Endothelial cell (in vitro differentiated cells): ENCODE results near the gene EBLN2. TPM values are rescaled to one million over a fixed set of nuclear protein-coding genes. Genes with fewer than 3 reads are reported as not detected.

Experiments used
- DNase-seq: peaks from one replicate; pipeline ENCODE4 v3.0.0; 2021; ENCODE audit warnings: low spot score
- H3K27ac Mint-ChIP-seq: one replicate; pipeline ENCODE4 v1.8.0; 2021; ENCODE audit warnings: mixed read lengths, inconsistent platforms; ENCODE audit not compliant: unreplicated experiment
- H3K27me3 Mint-ChIP-seq: one replicate; pipeline ENCODE4 v1.8.0; 2021; ENCODE audit warnings: mild to moderate bottlenecking, moderate library complexity, mixed read lengths, inconsistent platforms; ENCODE audit not compliant: unreplicated experiment
- H3K36me3 Mint-ChIP-seq: one replicate; pipeline ENCODE4 v1.8.0; 2021; ENCODE audit warnings: mild to moderate bottlenecking, low read depth, mixed read lengths, inconsistent platforms; ENCODE audit not compliant: unreplicated experiment
- H3K4me1 Mint-ChIP-seq: one replicate; pipeline ENCODE4 v1.8.0; 2021; ENCODE audit warnings: mild to moderate bottlenecking, mixed read lengths, inconsistent platforms; ENCODE audit not compliant: unreplicated experiment
- H3K4me3 Mint-ChIP-seq: one replicate; pipeline ENCODE4 v1.8.0; 2021; ENCODE audit warnings: mild to moderate bottlenecking, mixed read lengths, inconsistent platforms; ENCODE audit not compliant: unreplicated experiment
- H3K9me3 Mint-ChIP-seq: one replicate; pipeline ENCODE4 v1.8.0; 2021; ENCODE audit warnings: mixed read lengths, inconsistent platforms; ENCODE audit not compliant: unreplicated experiment
- total RNA-seq: library from RNA; stranded (reverse); fragmentation: NEBNext Ultra II Directional; extraction: Animal tissue kit (Norgen Biotek cat#: 25700); gene quantifications from one replicate; pipeline ENCODE4 v1.2.1, GENCODE V29; 2021; ENCODE audit not compliant: unreplicated experiment
- TF ChIP-seq, protein P1 (sequence below): fragments of 200-600 bp; sonication (generic); IDR thresholded peaks from one replicate; pipeline ENCODE4 v1.5.0; 2021; ENCODE audit warnings: antibody characterized with exemption; ENCODE audit not compliant: unreplicated experiment

EBLN2 gene
- total RNA-seq, 1 donor from 2014 or later: 9.4 TPM

DNA sequence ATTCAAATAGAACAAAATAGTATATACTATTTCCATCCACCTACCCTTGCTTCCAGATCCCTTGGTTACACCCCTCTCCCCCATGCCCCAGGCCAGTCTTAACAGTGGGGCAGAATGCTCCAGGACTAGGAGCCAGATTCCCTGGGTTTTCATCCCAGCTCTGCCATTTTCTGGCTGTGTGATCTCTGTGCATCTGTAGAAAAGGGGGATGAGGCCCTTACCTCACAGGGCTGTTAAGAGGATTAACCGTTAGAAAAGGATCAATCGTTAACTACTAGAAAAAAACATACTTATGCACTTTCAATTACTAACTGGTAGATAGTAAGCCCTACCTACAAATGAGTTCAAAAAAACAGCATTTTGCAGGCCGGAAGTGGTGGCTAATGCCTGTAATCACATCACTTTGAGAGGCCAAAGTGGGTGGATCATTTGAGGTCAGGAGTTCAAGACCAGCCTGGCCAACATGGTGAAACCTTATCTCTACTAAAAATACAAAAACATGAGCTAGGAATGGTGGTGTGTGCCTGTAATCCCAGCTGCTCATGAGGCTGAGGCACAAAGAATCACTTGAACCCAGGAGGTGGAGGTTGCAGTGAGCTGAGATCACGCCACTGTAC, 11.7 kb downstream of the EBLN2 start:
- Mint-ChIP-seq H3K36me3 (no peaks in the 10 kb centered on the region), H3K4me1 (no peaks in the 10 kb centered on the region), H3K4me3 (no peak overlapping the region), H3K27me3 (peaks cover 2% of the 10 kb centered on the region), H3K9me3 (no peaks in the 10 kb centered on the region), H3K27ac (no peak overlapping the region)
- DNase-seq: no peak
- TF ChIP-seq, protein P1, sequence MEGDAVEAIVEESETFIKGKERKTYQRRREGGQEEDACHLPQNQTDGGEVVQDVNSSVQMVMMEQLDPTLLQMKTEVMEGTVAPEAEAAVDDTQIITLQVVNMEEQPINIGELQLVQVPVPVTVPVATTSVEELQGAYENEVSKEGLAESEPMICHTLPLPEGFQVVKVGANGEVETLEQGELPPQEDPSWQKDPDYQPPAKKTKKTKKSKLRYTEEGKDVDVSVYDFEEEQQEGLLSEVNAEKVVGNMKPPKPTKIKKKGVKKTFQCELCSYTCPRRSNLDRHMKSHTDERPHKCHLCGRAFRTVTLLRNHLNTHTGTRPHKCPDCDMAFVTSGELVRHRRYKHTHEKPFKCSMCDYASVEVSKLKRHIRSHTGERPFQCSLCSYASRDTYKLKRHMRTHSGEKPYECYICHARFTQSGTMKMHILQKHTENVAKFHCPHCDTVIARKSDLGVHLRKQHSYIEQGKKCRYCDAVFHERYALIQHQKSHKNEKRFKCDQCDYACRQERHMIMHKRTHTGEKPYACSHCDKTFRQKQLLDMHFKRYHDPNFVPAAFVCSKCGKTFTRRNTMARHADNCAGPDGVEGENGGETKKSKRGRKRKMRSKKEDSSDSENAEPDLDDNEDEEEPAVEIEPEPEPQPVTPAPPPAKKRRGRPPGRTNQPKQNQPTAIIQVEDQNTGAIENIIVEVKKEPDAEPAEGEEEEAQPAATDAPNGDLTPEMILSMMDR: no peak

DNA sequence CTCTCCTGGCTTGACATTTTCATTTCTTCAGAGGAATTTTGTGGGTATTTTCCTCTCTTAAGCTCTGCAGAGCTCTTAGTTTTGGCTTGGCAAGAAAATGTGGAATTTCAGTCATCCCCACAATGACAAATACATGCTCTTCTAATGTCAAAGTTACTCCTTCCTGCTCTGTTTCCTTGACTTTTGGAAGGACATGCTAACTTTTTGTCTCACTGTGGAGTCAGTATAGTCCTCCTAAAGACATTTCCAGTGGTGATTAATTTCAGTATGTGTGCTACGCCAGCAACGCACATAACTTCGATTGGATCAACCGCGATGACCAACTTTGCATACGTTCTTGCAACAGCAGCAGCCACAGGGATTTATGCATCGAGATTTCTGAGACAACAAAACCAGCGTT, 13.3 kb downstream of the EBLN2 start:
- Mint-ChIP-seq H3K36me3 (no peaks in the 10 kb centered on the region), H3K4me1 (no peaks in the 10 kb centered on the region), H3K27ac (no peak overlapping the region), H3K9me3 (no peaks in the 10 kb centered on the region), H3K4me3 (no peak overlapping the region), H3K27me3 (peaks cover 2% of the 10 kb centered on the region)
- no peak for DNase-seq
- TF ChIP-seq, protein P1: no peak

DNA sequence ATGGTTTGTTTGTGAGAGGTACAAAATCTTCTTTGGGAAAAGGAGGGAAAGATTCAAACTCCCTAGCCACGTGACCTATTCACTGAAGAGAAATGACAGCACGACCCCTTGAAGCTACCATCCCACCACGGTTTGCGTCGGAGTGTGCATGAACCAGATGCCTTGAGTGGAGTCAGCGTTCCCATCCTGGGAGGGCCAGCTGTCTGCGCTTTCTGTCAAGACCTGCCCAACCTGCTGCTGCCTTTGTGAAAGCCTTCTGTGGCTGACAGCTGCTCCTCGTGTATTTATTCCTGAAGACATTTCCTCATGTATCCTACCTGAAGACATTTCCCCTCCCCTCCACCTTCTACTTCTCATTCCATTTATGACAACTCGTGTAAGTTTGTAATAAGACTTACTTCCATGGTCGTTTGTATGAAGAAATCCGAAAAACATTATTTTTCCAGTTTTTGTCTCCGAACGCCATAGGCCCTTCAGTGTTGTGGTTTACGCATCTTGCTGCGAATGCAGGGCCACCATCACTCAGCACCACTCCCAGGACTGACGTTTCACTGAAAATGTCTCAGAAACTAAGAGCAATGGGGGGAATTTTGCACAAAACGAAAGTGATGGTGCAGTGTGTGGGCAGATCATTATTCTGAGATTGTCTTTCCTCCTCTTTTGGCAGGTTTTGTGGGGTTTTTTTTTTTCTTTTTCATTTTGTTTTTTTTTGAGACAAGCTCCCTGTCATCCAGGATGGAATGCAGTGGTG, 18.9 kb downstream of the EBLN2 start:
- H3K27ac Mint-ChIP-seq: no peak overlapping the region
- no peaks in the 10 kb centered on the region for H3K36me3 Mint-ChIP-seq
- DNase-seq: no peak
- no peaks in the 10 kb centered on the region for H3K9me3 Mint-ChIP-seq
- H3K27me3 Mint-ChIP-seq: peaks cover 2% of the 10 kb centered on the region
- no peak overlapping the region for H3K4me3 Mint-ChIP-seq
- TF ChIP-seq, protein P1: no peak
- H3K4me1 Mint-ChIP-seq: no peaks in the 10 kb centered on the region

DNA sequence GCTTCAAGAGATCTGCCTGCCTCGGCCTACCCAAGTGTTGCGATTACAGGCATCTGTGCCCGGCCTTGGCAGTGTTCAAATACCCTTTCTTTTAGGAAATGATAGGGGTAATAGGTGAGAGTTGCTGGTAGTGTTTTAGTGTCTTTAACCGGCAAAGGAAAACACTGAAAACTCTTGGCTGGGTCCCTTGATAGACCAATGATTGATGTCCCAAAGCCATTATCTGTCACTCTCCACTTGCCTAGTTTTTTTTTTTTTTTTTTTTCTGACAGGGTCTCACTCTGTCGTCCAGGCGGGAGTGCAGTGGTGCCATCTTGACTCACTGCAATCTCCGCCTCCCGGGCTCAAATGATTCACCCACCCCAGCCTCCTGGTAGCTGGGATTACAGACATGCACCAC, 19.7 kb downstream of the EBLN2 start:
- H3K9me3 Mint-ChIP-seq: no peaks in the 10 kb centered on the region
- H3K4me3 Mint-ChIP-seq: no peak overlapping the region
- no peaks in the 10 kb centered on the region for H3K4me1 Mint-ChIP-seq
- H3K36me3 Mint-ChIP-seq: no peaks in the 10 kb centered on the region
- no peak for DNase-seq
- TF ChIP-seq, protein P1: no peak
- peaks cover 2% of the 10 kb centered on the region for H3K27me3 Mint-ChIP-seq
- no peak overlapping the region for H3K27ac Mint-ChIP-seq

DNA sequence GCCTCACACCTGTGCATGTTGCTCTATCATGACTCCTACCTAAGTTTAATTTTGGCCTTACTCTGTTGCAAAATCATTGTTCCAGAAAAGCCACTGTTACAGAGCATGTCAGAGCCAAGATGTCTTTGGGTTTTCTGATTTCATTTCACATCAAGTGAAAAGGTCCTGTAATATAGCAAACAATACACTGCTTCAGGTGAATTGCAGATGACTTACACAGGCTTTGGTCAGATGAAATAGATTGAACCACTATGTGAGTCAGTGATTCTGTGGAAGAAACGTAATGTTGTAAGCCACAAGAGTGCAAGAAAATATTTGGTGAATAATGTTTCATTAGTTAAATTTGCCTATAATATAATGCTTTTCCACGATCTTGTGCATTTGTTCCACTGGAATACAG, 22.7 kb downstream of the EBLN2 start:
- DNase-seq: no peak
- no peaks in the 10 kb centered on the region for H3K9me3 Mint-ChIP-seq
- H3K27ac Mint-ChIP-seq: no peak overlapping the region
- H3K4me1 Mint-ChIP-seq: no peaks in the 10 kb centered on the region
- H3K36me3 Mint-ChIP-seq: no peaks in the 10 kb centered on the region
- H3K4me3 Mint-ChIP-seq: no peak overlapping the region
- TF ChIP-seq, protein P1: no peak
- H3K27me3 Mint-ChIP-seq: peaks cover 1% of the 10 kb centered on the region
